RWPE1 (cell line): ENCODE measurements around the gene OAF.

ENCODE experiments used
- CTCF ChIA-PET: fragments of 350-600 bp; sonication (Branson Sonifier 250); formaldehyde crosslinking; extraction: SDS; loops from one replicate; lab custom pipeline; 2021; lab: Yijun Ruan, JAX
- POLR2A ChIA-PET: fragments of 400-600 bp; formaldehyde crosslinking; extraction: SDS; loops from one replicate; lab custom pipeline; 2020; ENCODE audit warnings: antibody characterized with exemption; ENCODE audit not compliant: low non-redundant PET; lab: Yijun Ruan, JAX
- DNase-seq: peaks from one replicate; pipeline ENCODE4 v3.0.0; 2012; ENCODE audit warnings: low spot score
- H3K27ac ChIP-seq: fragments of 450-650 bp; 2 replicates; pipeline ENCODE4 v1.5.1; 2017
- TF ChIP-seq, protein P1 (sequence below): fragments of 450-650 bp; conservative IDR thresholded peaks from 2 replicates; pipeline ENCODE4 v1.5.1; 2017; ENCODE audit warnings: low read depth, mild to moderate bottlenecking

Gene OAF

GRCh38 chr11:120183701-120184141 is 27.1 kb upstream of the OAF start:
- TF ChIP-seq, protein P1, sequence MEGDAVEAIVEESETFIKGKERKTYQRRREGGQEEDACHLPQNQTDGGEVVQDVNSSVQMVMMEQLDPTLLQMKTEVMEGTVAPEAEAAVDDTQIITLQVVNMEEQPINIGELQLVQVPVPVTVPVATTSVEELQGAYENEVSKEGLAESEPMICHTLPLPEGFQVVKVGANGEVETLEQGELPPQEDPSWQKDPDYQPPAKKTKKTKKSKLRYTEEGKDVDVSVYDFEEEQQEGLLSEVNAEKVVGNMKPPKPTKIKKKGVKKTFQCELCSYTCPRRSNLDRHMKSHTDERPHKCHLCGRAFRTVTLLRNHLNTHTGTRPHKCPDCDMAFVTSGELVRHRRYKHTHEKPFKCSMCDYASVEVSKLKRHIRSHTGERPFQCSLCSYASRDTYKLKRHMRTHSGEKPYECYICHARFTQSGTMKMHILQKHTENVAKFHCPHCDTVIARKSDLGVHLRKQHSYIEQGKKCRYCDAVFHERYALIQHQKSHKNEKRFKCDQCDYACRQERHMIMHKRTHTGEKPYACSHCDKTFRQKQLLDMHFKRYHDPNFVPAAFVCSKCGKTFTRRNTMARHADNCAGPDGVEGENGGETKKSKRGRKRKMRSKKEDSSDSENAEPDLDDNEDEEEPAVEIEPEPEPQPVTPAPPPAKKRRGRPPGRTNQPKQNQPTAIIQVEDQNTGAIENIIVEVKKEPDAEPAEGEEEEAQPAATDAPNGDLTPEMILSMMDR: no peak
- no peak overlapping the region for H3K27ac ChIP-seq
- no peak for DNase-seq
- CTCF ChIA-PET: interaction anchor here (0.6 to 0.8 kb wide), 2 partner anchors 46 to 339 kb away, joined by 3 to 6 read pairs; no protein-coding TSS in a partner anchor
- POLR2A ChIA-PET: no interaction called here

DNA sequence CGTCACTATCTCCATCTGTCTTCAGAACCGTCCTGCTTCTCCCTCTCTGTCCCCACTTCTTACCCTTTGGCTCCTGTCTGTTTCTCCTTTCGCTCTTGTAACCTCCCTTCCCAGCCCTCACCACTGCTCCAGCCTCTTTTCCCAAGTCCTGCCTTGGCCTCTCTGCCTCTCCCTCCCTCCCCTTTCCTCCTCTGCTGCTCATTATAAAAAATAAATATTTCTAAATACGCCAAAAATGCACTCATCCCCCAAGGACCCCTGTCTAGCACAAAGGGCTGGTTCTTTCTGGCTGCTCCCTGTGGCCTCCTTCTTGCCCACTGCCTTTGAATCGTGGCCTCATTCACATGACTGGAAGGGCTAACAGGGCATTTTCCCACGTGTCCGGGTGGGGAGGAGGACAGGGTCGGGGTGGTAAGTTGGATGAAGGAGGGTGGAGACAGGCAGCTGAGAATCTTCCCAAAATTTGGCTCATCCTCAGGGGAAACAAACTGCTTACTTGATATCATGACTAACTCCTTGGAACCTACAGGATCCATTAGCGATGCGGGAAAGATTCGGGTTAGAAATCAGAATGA is 26.4 kb upstream of the OAF start:
- H3K27ac ChIP-seq: no peak overlapping the region
- POLR2A ChIA-PET: no interaction called here
- TF ChIP-seq, protein P1: no peak
- DNase-seq: no peak
- CTCF ChIA-PET: no interaction called here

DNA sequence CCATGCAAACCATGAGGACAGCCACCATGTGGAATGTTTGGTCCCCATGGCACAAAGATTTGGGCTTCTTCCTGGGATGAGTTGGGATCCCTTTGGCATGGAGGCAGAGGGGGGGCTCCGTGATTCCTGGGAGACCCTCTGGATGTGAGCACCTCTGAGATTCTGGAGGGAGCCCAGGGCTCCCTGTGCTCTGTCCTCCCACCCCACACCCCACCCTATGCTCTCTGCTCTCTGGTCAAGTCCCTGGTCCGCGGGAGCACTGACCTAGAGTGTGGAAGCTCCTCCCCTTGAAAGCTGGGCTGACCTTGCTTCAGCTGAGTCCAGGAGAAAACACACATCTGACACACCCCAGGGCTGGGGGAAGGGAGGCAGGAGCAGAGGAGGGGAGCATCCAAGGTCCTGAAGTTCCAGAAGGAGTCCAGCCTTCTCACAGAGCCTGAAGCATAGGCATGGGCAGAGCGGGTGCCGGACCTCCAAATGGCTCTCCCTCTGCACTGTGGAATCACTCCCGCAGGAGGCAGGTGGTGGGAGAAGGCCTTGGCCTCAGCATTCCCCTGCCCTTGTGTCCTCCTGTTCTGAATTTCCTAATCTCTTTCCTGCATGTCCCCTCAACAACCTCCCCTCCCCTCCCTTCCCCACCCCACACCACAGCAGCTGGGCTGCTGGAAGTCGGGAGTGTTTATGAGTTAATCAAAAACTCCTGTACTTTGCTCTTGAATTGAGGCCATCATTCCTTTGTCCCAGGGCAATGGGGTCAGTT is 25.7 kb upstream of the OAF start:
- ChIA-PET POLR2A (no interaction called here), CTCF (interaction anchor here (0.6 kb wide), 1 partner anchor 435 kb away, joined by 3 read pairs; no protein-coding TSS in a partner anchor)
- TF ChIP-seq, protein P1: no peak
- no peak for DNase-seq
- H3K27ac ChIP-seq: no peak overlapping the region

GRCh38 chr11:120185706-120186455 is 25.0 kb upstream of the OAF start:
- ChIA-PET POLR2A (no interaction called here), CTCF (interaction anchor here (0.6 kb wide), 1 partner anchor 434 kb away, joined by 3 read pairs; no protein-coding TSS in a partner anchor)
- no peak for DNase-seq
- H3K27ac ChIP-seq: no peak overlapping the region
- TF ChIP-seq, protein P1: no peak

- POLR2A ChIA-PET: no interaction called here
- DNase-seq: no peak
Observed at GRCh38 chr11:120186456-120186773, 24.4 kb upstream of the OAF start.

More at GRCh38 chr11:120186456-120186773, 24.4 kb upstream of the OAF start:
- CTCF ChIA-PET: no interaction called here
- H3K27ac ChIP-seq: no peak overlapping the region
- TF ChIP-seq, protein P1: no peak
